Stimulated activated CD4-positive, alpha-beta T cell treated with anti-CD3 and anti-CD28 coated beads, Interleukin-12 subunit alpha, Interleukin-12 subunit beta, amount 100 ng/mL, for 24 hours (primary cell): ENCODE measurements around the gene FGFR3.
A peak's percentile ranks its signal among the peaks of the same experiment; 100 is the strongest.

Experiments
- DNase-seq, 2 experiments: peaks; one replicate each; pipeline ENCODE4 v3.0.0-alpha.2; 2020; ENCODE audit warnings: low read depth in 2 of 2

The FGFR3 gene

GRCh38 chr4:1792832-1793495 lies at the start of gene FGFR3:
FGFR3 (plus strand) TSS chr4:1793293; CDS start chr4:1793935, 642 bp downstream.
- DNase-seq = peak in 1 of 2 experiments; percentile 24

- no peak for DNase-seq
Measured at GRCh38 chr4:1743551-1743950, 49.5 kb upstream of the FGFR3 start.

GRCh38 chr4:1743975-1744374 lies 49.1 kb upstream of the FGFR3 start:
- no peak for DNase-seq

- no peak for DNase-seq
Measured at GRCh38 chr4:1744552-1744951, 48.5 kb upstream of the FGFR3 start.

- no peak for DNase-seq
Measured at GRCh38 chr4:1745165-1745564, 47.9 kb upstream of the FGFR3 start.

- no peak for DNase-seq
Measured at GRCh38 chr4:1745697-1746096, 47.4 kb upstream of the FGFR3 start.

- DNase-seq = peak; percentile 58 to 82
Measured at GRCh38 chr4:1746265-1746691, 46.8 kb upstream of the FGFR3 start.

- DNase-seq = no peak
Measured at GRCh38 chr4:1746919-1747602, 46.0 kb upstream of the FGFR3 start.

GRCh38 chr4:1747603-1747967 lies 45.5 kb upstream of the FGFR3 start:
- DNase-seq = no peak

GRCh38 chr4:1748465-1748995 lies 44.6 kb upstream of the FGFR3 start:
- peak; percentile 53 to 83 for DNase-seq

GRCh38 chr4:1749370-1749769 lies 43.7 kb upstream of the FGFR3 start:
- DNase-seq = no peak

- DNase-seq = no peak
Measured at GRCh38 chr4:1749826-1750225, 43.3 kb upstream of the FGFR3 start.

- DNase-seq = no peak
Measured at GRCh38 chr4:1750381-1751154, 42.5 kb upstream of the FGFR3 start.

GRCh38 chr4:1751155-1751918 lies 41.8 kb upstream of the FGFR3 start:
- DNase-seq = no peak

- no peak for DNase-seq
Measured at GRCh38 chr4:1751919-1752283, 41.2 kb upstream of the FGFR3 start.

GRCh38 chr4:1752284-1753041 lies 40.6 kb upstream of the FGFR3 start:
- peak in 1 of 2 experiments; percentile 30 for DNase-seq

GRCh38 chr4:1753294-1753696 lies 39.8 kb upstream of the FGFR3 start:
- DNase-seq = no peak

- DNase-seq = no peak
Measured at GRCh38 chr4:1753697-1754311, 39.3 kb upstream of the FGFR3 start.

- no peak for DNase-seq
Measured at GRCh38 chr4:1754336-1754735, 38.8 kb upstream of the FGFR3 start.

GRCh38 chr4:1755297-1755696 lies 37.8 kb upstream of the FGFR3 start:
- DNase-seq = no peak

GRCh38 chr4:1756079-1756478 lies 37.0 kb upstream of the FGFR3 start:
- DNase-seq = no peak
